Activated T-cell treated with anti-CD3 and anti-CD28 coated beads, Interleukin-2, amount 50 U/mL, for 48 hours (primary cell): ENCODE results near the gene RXFP4.
"Not testable (repeated sequence)": the region's sequence is repeated elsewhere in the genome, so short reads cannot be mapped to it uniquely, and the experiment has no call there.

Experiments
- DNase-seq, 2 experiments: peaks; one replicate each; pipeline ENCODE4 v3.0.0-alpha.2; 2020

Gene RXFP4

DNA sequence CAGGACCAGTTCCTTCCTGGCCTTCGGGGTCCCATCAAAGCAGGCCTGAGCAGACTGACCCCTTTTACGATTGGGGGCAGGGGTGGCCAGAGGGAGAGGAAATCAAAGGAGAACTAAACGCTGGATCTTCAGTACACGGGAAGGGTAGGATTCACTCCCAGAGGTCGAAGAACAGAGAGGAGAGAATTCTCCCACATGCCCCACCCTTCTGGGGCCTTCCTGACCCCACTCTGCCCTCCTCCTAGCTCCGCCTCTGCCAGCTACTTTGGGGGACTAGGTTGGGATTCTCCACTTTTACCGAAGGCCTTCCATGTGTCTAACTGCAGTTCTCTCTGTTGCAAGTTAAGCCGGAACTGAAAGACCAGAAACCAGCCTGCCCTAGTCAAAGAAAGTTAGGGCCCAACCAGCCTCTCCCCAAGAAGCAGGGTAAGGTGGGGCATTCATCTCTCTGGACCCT is 37.6 kb downstream of the RXFP4 start:
- peak in 1 of 2 experiments; percentile 53 for DNase-seq

DNA sequence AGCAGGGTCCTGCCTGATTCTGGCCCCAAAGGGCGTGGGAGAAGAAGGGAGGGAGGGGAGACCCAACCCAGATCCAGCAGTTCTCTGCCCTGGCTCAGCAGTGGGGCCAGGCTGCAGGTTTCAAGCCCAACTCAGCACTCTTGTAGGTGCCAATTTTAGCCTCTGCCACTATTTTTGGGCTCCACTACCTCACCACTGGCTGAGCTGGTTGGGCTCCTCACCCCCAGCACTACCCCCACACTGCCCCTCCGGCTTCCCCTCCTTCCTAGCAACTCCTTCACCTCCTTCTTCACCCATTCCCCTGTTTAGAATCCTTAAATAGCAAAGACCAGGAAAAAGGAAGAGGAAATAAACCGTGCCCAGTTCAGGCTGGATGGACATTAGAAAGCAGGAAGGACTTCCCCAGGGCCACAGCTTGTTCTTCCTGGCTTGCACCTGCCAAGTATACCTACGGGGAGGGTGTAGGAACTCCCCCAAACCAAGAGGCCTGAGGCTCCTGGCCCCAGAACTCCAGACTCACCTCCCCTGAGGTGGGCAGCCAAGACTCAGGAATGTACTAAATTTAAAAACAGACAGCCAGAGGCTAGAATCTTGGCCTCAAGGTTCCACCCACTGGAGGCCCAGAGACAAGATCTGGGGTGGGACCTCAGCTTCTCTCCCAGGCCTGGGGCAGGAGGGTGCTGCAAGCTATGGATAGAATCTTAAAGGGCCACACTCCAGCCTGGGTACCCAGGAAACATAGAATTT is 38.3 kb downstream of the RXFP4 start:
- DNase-seq = no peak

DNA sequence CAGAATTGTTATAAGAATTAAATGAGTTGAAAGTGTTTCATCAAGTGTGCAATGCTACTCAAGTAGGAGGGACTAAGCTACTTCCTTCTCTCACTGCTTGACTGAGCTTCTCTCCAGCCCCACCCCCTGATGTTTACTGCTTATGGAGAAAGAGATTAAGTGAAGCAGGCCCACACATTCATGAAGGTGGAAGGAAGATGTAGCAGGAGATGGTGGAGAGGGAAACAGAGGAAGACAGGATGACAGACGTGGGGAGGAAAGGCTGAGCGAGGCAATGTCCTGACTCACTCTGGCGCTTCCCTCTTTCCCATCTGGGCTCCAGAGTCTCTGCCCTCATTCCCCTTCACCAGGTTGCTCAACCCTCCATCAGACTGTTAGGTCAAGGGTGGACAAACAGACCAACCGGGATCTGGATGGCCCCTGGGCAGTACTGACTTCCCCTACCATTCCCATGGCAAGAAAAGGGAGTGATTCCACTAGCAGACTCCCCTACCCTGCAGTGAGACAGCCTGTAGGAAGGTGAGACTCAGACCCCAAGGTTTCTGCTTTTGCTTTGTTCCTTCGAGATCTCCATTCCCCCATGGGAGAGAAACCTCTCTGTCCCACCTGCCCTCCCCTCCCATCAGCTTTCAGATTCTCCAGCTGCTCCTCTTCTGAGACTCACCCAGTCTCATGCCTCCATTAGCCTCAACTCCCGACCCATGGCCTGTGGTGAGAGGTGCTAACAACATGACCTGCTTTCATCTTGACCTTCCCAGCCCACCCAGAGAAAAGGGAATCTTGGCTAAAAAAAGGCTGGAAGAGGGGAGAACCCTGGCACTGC is 40.0 kb downstream of the RXFP4 start:
- no peak for DNase-seq

DNA sequence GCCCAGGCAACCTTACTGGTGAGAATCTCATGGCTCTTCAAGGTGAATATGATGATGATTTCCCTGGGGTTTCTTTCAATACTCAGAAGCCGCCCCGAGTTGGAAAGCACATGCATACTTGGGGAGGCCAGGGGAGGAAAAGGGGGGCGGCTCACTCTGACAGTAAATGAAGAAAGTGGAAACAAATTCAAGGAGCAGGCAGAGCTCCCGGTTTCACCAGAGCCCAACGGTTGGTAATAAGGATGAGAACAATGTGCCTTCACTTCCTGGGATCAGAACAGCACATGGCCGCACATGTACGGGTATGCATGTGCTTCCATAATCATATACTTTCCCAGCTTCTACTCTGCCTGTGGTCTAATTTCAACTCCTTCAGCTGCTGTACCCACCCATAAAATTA is 40.7 kb downstream of the RXFP4 start:
- DNase-seq = no peak

DNA sequence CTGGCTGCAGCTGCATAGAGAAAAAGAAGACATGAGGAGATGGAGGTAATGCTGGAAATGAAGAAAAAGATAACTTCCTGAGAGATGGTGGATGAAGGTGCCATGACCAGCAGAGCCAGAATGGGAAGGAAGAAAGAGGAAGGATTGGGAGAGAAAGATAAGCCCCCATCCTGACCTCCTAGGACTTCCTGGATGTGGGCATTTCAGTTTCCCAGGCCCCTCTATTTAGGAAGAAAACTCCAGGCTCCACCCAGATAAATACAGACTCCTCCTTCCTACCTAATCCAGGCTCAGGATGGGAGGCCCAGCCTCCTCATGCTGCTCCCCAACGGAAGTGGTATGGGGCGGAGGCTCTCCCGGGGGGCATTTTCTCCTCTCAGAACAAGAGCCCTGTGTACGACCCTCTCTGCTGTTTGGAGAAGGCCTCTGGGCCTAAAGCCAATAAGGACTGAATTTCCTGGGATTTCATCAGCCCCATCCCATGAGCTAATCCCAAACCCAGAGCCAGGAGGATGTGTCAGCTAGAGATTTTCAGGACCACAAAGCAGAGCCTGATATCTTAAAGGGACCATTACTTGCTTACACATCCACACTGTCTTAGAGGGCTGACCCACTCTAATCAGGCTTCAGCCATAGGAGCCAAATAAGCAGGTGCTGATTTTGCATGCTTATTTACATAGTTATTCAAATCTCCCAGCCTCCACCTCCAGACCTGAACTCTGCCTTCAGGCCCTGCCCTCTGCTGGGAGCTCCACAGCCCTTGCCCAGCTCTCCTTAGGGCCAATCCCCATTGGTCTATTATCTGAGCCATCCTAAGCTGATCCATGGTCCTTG is 42.0 kb downstream of the RXFP4 start:
- no peak for DNase-seq

DNA sequence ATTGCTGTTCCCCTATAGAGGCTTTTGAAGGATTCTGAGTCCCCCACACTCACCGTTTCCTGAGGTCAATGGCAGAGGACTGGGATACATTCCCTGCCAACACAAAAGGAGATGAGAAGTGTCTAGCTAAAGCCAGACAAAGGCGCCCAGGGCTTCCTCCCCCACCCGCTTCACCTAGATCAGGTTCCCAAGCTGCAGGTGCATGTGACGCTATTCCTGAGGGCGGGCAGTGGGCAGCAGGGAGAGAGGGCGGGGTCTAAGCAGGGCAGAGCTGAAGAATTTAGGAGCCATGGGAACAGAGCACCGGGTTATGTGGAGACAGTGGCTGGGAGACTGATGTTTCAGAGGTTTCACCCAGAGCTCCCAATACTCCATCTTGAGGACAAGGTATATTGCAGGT is 42.9 kb downstream of the RXFP4 start:
- no peak for DNase-seq

DNA sequence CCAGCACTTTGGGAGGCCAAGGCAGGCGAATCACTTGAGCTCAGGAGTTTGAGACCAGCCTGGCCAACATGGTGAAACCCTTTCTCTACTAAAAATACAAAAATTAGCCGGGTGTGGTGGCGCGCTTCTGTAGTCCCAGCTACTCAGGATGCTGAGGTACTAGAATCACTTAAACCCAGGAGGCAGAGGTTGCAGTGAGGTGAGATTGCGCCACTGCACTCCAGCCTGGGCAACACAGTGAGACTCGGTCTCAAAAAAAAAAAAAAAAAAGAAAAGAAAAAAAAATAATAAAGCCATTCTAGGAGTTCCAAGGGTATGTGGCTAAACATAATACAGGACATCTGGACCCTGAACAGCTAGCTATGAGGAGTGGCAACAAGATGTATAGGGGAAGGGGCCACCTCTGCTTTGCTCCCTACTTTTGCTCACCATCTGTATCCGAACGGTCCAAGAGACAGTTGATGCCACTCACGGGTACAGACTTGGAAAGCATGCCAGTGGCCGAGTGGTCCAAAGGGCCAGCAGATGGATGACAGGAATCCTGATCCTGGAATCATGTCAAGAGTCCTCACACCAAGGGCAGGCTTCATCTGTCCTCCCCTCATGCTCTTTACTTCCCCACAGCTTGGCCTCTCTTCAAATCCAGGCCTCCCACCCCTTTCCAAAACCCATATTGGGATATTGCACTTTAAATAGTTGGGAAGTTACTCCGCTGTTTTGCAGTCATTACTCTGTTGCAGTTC is 43.6 kb downstream of the RXFP4 start:
- DNase-seq = not testable (repeated sequence)

DNA sequence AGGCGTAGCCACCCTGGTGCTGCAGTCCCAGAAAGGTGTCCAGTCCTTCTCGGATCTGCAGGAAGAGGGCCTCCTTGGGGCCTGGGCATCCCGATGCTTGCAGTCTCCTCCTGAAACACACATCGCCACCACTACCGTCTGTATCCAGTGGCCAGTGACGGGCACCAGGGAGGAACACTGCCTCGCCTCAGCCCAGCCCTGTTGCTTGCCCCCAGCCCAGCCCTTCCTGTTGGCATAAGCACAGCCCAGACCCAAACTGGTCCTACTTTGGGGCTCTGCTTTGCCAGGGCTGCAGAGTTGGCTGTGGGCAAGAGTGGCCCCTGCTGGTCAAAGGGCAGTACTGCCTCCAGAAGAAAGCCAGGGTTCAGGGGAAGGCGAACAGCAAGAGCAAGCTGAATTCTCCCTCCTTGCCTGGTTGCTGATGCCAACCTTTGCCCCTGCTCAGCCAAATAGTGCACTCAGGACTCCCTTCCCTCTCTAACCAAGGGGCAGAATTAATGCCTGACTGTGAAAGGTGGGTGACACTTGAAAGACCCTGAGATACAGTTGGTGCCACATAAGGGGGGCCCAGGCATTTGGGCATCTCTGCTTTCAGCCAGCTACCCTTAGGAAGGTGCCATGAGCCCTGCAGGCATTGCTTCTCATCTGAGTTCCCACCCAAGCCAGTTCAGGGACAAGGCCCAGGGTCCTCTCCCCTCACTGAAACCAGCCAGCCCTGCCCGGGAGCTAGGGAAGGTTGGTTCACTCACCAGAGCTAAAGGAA is 48.0 kb downstream of the RXFP4 start:
- peak; percentile 88 to 89 for DNase-seq

DNA sequence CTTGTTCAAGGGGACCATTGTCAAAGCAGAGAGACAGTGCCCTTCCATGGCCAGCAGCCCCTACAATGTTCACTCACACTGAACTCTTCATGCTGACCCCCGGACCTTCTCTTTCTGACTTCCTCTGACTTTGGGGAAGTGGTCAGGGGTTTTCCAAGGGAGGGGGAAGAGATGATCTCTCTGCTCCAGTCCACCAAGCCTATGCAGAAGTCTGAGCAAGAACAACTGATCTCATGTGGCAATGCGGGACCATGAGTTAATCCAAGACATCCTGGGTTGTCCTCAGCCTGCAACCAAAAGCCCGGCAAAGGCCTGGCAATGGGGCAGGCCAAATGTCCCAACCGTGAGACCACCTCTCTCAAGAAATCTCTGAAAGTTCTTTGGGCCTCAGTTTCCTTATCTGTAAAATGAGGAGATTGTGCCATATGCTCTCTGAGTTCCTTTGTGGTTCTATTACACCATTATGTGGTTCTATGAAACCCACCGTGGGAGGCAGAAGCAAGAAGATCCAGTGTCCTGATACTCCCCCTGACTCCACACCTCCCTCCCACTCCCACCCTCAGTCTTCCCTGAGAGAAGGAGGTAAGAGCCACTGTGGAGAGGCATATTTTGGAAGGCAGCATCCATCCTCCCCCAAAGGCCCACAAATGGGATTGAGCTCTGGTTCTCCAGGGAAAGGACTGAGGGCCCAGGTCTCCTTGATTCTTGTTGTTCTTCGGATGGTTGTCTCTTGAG is 48.7 kb downstream of the RXFP4 start:
- no peak for DNase-seq
